GM21367 (cell line): ENCODE data around the gene AKR1B15.
A peak's percentile ranks its signal among the peaks of the same experiment; 100 is the strongest.
"Not testable (repeated sequence)": the region's sequence is repeated elsewhere in the genome, so short reads cannot be mapped to it uniquely, and the experiment has no call there.

Experiments used
- ATAC-seq: cut with Tn5 transposase; IDR thresholded peaks from one replicate; pipeline ENCODE4 v1.9.1; 2021; ENCODE audit not compliant: unreplicated experiment

AKR1B15 gene

DNA sequence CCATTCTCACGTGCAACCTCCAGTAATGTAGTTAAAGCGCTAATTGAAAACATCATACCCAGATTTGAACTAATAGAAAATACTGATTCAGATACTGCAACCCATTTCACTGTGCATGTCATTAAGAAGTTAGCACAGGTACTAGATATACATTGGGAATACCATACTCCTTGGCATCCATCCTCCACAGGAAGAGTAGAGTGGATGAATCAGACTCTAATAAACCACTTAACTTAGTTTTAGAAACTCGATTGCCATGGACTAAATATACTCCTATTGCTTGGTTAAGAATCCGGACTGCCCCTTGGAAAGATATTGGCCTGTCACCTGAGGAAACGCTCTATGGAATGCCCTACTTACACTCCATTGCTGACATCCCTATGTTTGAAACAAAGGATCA is 9.5 kb downstream of the AKR1B15 start:
- ATAC-seq: no peak

DNA sequence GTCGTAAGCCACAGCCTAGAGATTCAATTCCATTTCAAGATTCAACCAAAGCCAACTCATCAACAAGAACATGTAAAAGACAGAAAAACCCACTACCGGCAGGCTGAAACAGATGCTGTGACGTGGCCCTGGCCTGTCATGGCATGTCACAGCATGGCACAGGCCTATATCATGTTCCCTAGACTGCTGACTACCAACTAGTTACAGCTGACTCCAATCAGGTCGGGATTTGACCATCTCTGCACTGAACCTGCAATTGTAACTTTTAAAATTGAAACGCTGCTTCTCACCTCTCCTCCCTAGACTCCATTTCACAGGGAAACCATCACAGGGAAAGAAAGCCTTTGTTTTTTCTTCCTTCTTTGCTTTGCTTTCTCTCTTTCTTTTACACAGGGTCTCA is 12.7 kb downstream of the AKR1B15 start:
- ATAC-seq: not testable (repeated sequence)

DNA sequence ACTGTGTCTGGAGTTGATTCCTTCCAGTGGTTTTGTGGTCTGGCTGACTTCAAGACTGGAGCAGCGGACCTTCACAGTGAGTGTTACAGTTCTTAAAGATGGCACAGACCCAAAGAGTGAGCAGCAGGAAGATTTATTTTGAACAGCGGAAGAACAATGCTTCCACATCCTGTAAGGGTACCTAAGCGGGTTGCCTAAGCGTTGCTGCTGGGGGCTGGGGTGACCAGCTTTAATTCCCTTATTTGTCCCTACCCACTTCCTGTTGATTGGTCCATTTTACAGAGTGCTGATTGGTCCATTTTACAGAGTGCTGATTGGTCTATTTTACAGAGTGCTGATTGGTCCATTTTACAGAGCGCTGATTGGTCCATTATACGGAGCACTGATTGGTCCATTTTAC is 13.2 kb downstream of the AKR1B15 start:
- no peak for ATAC-seq

DNA sequence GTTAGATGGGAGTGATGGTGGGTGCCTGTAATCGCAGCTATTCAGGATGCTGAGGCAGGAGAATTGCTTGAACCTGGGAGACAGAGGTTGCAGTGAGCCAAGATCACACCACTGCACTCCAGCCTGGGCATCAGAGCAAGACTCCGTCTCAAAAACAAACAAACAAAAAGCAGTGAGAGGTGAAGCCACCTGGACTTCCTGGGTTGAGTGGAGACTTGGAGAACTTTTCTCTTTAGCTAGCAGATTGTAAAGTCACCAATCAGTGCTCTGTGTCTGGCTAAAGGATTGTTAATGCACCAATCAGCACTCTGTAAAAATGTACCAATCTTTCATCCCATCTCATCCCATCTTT is 14.5 kb downstream of the AKR1B15 start:
- ATAC-seq: not testable (repeated sequence)

DNA sequence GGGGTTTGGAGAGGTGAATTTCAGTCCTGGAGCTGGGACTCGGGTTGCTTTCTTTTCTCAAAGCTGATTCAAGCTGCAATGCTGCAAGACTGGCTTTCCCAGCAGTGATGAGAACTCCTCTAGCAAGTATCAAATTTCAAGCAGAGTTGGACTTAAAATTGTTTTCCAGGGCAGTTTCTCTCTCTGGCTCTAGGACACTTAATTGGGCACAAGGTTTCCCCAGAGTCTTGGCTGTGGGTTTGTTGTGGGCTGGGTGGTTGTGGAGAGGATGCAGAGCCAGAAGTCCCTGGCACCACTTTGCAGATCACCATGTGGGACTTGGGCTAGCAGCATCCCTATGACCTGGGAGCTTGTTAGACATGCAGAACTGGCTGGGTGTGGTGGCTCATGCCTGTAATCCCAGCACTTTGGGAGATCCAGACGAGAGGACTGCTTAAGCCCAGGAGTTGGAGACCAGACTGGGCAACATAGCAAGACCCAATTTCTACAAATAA is 16.8 kb downstream of the AKR1B15 start:
- no peak for ATAC-seq

DNA sequence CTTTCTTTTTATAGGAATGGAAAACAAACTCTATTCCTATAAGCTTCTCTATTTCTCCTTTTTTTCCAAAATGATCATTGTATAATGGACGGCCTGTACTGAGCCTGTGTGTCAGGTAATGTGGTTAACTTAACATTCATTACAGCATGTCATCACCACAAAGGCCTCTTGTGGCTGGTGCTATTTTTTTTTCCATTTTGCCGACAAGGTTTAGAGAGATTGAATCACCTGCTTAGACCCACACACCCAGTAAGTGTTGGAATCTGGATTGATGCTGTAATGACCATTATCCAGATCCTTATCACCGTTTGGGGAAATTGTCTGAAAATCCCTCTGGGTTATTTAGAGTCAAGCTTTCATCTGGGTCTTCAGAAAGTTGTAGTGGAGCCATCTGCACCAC is 18.5 kb downstream of the AKR1B15 start:
- ATAC-seq: no peak

DNA sequence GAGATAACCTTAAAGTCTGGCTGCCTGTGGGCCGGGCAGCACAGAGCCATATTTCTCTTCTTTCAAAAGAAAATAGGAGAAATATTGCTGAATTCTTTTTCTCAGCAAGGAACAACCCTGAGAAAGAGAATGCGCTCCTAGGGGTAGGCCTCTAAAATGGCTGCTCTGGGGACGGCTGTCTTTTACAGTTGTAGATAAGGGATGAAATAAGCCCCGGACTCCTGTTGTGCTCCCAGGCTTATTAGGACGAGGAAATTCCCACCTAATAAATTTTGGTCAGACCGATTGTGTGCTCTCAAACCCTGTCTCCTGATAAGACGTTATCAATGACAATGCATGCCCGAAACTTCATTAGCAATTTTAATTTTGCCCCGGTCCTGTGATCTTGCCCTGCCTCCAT is 21.1 kb downstream of the AKR1B15 start:
- ATAC-seq: not testable (repeated sequence)

DNA sequence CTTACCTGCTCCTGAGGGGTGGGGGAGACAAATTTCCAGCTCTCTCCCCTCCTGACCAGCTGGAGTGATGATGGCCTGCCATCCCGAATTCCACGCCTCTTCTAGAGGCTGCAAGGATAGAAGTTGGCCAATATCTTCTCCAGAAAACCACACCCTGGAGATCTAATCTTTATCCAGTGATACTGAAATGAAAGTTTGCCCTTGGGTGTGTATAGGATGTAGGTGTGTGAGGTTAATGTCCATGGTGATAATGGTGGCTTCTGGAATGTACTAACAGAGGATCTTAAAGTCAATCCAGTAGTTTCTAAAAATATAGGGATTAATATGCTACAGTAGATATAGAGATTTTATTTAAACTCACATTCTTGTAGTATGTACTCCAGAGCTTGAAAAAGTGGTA is 22.2 kb downstream of the AKR1B15 start:
- no peak for ATAC-seq

DNA sequence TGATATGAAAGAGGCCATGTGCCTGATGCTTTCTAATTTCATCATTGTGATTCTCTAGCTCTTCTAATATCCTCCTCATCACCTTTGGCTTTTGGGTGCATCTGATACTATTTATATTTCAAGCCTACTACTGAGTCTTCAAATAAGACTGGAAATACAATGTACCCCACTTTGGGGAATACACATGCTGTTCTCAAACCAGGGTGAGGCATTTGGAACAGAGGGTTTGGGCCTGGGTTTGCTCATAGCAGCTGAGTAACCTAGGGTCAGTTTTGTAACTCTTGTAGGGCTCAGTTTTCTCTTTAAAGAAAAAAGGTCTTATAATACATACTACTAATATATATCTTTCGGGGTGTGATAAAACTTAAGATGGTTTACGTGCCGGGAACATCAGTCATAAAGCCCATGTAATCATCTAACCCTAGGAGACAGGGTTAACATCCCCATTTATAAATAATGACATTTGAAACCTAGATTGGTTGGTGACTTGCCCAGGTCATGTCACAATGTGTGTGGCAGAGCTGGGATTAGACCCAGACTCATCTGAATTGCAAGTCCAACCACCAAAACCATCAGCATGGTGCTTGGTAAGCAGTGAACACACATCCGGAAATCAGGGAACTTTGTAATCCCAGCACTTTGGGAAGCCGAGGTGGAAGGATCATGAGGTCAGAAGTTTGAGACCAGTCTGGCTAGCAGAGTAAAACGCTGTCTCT is 23.0 kb downstream of the AKR1B15 start:
- ATAC-seq: no peak

DNA sequence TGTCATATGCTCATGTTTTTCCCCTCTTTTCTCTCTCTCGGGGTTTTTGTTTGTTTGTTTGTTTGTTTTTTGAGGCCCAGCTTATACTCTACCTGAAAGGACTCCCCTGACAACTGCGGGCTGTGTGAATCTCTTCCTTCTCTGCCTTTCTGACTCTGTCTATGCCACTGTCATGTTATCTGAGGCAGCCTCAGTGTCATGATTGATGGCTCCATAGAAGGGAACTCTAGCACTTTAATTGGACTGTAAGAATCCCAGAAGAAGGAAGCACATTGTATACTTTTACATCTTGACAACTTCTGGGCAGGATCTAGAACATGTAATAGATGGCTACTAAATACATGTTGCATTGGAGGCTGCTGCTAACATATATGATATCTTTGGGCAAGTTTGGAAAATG is 25.4 kb downstream of the AKR1B15 start:
- ATAC-seq: no peak

DNA sequence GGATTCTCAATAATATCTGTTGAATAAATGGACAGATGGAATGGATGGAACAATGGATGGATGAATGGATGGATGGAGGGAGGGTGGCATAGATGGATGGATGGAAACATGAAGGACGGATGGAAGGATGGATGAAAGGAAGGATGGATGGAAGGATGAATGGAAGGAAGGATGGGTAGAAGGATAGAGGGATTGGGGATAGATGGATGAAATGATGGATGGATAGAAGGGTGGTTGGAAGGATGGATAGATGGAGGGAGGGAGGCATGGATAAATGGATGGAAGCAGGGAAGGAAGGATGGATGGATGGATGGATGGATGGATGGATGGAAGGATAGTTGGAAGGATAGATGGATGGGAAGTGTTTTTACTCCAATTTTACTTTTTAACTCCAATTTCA is 35.4 kb downstream of the AKR1B15 start:
- ATAC-seq: no peak

DNA sequence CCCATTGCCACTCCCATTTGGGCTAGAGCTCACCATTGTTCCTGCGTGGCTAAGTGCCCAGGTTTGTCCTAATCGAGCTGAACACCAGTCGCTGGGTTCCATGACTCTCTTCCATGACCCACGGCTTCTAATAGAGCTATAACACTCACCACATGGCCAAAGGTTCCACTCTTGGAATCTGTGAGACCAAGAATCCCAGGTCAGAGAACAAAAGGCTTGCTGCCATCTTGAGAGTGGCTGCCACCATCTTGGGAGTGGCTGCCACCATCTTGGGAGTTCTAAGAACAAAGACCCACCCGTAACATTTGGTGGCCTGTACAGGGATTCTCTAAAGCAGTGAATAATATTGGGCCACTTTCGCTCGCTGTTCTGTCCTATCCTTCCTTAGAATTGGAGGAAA is 37.0 kb downstream of the AKR1B15 start:
- no peak for ATAC-seq

DNA sequence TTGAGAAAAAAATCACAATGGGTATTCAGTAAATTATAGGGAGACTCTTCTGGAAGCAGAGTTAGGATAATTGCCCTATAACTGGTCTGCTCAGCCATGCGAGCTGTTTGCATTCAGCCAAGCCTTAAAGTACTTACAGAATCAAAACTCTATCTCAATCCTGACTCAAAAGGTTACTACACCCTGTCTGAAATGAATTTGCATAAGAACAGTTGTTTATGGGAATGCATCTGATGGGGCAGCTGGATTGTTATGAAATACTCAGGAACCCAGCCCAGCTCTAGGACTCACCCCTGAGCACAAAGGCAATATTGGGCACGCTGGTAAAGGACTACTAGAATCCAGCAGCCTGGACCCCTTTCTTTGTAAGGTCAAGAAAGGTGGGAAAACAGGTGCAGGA is 38.8 kb downstream of the AKR1B15 start:
- ATAC-seq: no peak

DNA sequence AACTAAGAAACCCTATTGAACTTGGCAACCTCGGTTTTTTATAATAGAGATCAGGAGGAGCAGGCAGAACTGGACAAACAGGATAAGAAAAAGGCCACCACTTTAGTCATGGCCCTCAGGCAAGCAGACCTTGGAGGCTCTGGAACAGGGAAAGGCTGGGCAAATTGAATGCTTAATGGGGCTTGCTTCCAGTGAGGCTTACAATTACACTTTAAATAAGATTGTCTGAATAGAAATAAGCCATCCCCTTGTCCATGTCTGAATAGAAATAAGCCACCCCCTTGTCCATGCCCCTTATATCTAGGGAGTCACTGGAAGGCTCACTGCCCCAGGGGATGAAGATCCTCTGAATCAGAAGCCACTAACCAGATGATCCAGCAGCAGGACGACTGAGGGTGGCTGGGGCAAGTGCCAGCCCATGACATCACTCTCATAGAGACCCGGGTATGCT is 40.6 kb downstream of the AKR1B15 start:
- ATAC-seq: no peak

DNA sequence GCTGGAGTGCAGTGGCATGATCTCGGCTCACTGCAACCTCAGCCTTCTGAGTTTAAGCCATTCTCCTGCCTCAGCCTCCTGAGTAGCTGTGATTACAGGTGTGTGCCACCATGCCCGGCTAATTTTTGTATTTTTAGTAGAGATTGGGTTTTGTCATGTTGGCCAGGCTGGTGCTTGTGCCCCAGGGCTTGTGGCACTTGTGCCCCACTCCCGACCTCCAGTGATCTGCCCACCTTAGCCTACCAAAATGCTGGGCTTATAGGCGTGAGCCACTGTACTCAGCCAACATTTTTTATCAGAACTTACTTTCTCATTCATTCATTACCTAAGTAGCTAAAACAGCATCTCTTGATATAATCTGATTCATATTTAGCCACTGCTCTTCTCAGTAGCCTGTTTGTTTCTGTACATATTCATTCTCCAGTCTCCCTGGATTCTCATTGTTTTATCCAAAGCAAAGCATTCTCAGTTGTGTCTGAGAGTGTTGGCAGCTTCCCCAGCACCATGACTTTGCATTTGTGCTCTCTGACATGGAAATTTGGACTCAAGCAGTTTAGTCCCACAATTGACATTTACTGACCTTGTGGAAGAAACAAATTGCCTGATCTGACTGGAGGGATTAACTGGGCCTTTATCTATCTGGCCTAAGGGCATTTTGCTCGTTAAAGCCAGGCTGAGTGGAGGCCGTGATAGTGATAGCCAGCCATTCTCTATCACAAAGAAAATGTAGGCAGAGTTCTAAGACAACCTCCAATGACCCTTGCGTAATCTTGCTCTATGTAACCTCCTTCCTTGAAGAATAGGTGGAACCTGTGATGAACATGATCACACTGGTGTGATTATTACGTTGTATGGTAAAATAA is 44.9 kb downstream of the AKR1B15 start:
- ATAC-seq: no peak

DNA sequence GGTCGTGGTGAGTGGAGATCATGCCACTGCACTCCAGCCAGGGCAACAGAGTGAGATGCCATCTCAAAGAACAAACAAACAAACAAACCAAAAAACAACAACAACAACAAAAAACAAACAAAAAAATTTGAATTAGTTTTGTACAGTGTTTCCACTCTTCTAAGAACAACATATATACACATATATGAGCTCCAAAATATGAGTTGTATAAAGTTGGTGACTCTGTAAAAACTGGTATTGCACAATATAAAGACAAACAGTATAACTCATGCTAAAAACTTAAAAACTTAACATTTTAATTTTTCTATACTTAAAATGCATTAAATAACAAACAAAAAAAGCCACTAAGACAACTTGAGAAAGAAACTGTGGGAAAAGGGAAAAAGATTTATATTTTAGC is 46.0 kb downstream of the AKR1B15 start:
- ATAC-seq: no peak

DNA sequence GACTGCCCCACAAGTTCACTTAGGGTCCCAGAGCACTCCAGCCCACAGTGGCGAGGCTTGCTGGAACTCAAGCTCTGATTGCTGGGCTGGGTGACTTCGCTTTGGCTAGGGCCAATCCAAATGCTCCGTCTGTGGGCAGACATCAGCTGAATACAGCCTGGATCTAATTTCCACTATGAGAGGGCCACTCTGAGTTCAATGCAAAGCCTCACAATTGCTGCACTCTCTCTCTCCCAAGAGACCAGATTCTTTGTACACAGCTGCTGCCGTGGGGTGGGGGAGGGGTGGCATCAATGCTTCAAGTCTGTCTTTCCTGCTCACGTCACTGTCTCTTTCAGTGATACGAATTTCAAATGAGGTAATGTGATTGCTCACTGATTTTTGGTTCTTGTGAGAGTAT is 50.5 kb downstream of the AKR1B15 start:
- no peak for ATAC-seq

DNA sequence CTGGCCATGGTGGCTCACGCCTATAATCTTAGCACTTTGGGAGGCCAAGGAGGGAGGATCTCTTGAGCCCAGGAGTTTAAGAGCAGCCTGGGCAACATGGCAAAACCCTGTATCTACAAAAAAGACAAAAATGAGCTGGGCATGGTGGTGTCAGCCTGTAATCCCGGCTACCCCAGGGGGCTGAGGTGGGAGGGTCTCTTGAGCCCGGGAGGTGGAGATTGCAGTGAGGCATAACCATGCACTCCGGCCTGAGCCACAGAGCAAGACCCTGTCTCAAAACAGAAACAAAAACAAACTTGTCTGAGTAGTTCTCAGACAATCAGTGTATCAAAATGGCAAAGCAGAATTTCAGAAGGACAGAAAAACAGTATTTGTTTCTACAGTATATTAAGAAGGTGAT is 52.5 kb downstream of the AKR1B15 start:
- no peak for ATAC-seq

DNA sequence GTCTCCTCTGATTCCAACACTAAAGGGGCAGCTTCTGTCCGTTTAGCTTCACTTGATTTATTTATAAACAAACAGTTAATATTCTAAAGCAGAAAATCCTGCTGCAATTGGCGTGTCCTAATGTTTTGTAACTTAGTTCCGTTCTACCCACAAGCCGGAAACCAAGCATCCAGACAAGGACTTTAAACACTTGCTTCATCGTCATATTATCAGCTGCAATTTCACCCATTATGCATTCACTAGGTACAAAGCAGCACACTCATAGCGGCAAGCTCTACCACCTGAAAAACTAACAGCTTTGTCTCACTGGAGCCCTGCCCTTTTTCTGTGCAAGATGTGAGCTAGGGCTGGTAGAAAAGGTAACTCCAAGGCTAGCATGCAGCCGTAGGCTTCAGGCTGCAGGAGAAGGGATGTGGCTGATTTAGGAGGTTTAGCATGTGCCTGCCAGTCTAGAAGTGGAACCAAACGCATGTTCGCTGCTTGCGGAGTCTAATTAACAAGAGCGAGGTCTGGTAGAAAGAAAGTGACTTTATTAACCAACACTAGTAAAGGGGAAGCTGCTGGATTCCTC is 54.1 kb downstream of the AKR1B15 start:
- no peak for ATAC-seq

DNA sequence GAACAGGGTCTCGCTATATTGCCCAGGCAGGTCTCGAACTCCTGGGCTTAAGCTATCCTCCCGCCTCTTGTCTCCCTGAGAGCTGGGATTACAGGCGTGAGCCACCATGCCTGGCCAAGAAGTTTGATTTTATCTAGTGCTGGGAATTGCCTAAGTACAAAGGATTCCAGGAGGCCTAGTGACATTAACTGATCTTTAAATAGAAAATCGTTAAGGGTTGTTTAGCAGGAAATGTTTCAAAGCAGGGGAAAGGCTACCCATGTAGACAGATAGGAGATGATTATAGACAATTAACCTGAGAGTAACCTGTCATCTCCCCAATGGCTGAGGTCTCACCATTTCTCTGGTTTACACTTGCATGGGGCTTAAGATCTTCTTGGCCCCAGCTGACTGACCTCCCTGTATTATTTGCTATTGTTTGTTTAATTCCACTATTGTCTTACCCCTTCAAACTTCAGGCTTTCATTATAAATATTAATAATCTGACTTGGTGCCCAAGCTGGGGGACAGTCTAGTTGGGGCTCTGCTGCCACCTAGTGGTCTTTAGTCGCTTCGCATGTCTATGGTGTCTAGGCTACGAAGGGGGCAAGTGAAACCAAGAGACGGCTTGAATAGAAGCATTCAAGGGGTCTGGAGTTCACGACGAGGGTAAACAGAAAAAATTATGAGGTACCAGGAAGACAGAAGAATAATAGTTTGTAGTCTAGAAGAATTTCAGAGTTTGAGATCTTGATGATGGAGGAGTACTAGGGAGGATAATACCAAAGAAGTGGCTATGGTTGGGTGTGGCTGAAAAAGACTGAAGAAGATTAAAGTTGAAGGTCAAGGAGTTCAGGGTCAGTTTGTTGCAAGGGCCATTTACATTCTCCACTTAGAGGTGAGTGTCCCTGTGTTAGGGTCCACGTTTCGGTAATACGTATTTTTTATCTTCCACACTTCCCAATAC is 57.3 kb downstream of the AKR1B15 start:
- ATAC-seq: peak; percentile 87

DNA sequence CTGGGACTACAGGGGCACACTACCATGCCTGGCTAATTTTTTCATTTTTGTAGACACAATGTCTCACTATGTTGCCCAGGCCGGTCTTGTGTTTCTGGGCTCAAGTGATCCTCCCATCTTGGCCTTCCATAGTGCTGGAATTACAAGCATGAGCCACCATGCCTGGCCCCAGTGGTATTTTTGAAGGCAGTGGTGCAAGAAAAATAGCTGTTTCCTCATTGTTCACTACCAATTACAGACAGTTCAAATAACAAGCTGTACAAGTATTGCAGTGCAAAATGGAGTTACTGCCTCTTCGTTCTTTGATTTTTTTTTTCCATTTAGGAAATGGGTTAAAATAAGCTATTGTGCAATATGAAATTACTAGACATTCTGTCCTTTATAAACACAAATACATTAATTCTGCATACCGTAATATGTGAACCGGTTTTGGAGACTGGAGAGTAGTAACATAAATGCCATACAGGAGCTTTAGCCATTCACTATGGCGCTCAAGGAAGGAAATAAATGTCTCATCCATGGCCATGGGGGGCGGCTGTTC is 62.8 kb downstream of the AKR1B15 start:
- ATAC-seq: no peak
